Ovary (tissue), 3 donors: ENCODE data around the gene ARHGEF4.

ENCODE experiments used
- CTCF ChIP-seq, 3 donors: fragments of 450-650 bp in 2 of 3; fragments of 200-600 bp in 1 of 3; IDR thresholded peaks; one replicate each; pipeline versions ENCODE4 v1.5.1 to v1.8.0; 2016 to 2022; ENCODE audit warnings: antibody characterized with exemption in 3 of 3, mild to moderate bottlenecking in 1 of 3
- EP300 ChIP-seq: sonication (generic); formaldehyde crosslinking; IDR thresholded peaks from one replicate; pipeline ENCODE4 v1.6.1; 2017; ENCODE audit warnings: antibody characterized with exemption
- donor health status: DM: no; HTN: no; CAD: no.

- TF ChIP-seq CTCF (IDR thresholded peaks at IDR 0.05), result no peak
- TF ChIP-seq EP300, result no peak
Observed at GRCh38 chr2:130882111-130882690, 45.5 kb downstream of the ARHGEF4 start.
